HG03103 (cell line): ENCODE results near the gene AGT.
"Not testable (repeated sequence)": the region's sequence is repeated elsewhere in the genome, so short reads cannot be mapped to it uniquely, and the experiment has no call there.

Experiments
- ATAC-seq: cut with Tn5 transposase; IDR thresholded peaks from one replicate; pipeline ENCODE4 v1.9.1; 2021; ENCODE audit warnings: low read depth; ENCODE audit not compliant: unreplicated experiment

AGT gene

GRCh38 chr1:230694464-230694863 is 19.5 kb downstream of the AGT start:
- no peak for ATAC-seq

GRCh38 chr1:230693777-230694176 is 20.1 kb downstream of the AGT start:
- no peak for ATAC-seq

DNA sequence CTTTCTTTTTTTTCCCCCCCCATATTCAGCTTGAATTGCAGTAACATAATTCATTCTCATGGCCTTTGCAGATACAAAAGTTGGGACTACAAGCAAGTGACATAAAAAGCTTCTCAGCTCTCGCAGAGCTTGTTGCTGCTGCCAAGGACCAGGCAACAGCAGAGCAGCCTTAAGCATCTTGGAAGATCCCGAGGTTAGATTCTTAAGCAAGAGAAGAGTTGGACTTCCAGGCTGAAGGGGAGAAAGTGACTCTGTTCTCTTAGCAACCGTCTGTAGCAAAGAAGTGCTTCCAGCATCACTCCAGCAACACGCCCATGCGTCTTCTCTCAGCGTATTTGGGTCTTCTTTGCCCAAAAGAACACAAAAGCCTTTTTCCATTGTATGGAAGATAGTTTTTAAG is 20.7 kb downstream of the AGT start:
- ATAC-seq, result no peak

DNA sequence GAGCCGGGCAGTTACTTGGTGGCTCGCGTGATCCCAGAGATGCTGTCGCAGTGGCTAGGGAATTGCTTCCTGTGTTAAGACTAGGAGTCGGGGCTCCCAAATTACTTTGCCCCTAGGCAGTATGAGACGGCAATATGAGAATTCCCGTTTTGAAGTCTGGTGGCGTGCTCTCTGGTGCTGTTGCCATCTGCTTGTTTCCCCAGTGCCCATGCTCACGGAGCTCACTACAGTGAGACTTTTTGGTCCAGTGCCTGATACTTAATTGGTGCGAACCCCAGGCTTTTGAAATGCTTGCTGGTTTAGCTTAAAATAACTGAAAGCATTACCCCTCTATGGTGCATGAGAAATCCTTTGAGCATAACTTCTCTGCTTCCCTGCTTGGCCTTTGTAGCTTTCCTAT is 22.3 kb downstream of the AGT start:
- no peak for ATAC-seq

GRCh38 chr1:230690101-230690500 is 23.8 kb downstream of the AGT start:
- no peak for ATAC-seq

DNA sequence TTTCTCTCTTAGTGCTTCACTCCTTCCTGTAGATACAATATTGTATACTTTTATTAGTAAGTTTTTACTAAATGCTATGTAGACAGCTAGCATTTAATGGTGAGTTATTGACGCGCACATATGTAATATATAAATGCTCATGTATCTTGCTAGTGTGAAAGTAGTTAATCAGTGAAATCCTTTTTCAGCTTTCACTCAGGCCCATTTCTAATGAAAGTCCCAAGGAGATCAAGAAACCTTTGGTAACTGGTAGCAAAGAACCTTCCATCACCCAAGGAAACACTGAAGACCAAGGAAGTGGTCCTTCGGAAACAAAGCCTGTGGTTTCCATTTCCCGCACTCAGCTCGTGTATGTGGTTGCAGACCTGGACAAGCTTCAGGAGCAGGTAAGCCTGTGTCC is 27.2 kb downstream of the AGT start:
- no peak for ATAC-seq

- ATAC-seq, result no peak
These were observed 28.9 kb downstream of the AGT start for GRCh38 chr1:230684998-230685397.

DNA sequence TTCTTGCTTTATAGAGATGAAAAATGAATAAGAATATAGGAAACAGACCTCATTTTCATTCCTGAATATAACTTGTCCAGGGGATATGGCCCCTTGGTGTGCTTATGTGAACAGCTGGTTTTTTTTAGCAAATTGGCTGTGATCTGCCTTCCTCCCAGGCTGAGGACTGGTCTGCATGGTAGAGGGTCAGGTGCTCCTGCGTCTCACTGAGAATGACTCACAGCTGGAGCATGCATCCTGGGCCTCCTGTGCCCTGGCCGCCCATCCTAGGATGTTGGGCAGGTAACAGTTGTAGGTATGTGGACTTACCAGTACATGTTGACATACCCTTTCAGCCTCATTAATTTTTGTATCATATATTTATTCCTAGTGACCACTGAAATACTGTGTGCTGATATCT is 29.8 kb downstream of the AGT start:
- ATAC-seq, result no peak

DNA sequence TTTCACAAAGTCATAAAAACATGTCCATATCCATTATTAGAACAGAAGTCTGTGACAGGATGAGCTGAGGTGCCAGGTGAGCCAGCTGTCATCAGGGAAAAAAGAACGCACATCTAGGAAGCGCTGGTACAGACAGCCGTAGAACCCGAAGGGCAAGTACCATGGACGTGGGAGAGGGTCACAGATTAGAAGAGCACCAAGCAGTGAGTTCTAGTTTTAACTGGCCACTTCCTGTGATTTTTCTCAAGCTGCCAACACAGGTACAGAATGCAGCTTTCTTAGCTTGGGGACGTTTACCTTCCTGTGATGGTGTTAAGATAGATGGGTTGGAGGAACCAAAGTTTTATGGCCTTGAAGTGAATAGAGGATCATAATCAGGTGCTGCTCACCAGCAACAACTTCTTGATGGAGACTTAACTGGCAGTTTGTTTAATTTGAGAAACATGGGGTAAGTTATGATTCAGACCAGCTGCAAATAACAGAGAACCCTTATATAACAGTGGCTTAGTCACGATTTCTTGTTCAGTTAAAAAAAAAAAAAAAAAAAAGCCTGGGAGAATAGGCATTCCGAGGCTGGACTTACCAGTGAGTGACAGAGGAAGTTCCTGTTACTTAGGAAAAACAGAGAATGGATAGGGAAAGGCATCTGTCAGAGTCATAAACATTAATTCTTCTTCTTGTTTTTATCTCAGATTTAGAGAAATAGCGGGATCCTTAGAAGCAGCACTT is 30.9 kb downstream of the AGT start:
- ATAC-seq, result no peak

DNA sequence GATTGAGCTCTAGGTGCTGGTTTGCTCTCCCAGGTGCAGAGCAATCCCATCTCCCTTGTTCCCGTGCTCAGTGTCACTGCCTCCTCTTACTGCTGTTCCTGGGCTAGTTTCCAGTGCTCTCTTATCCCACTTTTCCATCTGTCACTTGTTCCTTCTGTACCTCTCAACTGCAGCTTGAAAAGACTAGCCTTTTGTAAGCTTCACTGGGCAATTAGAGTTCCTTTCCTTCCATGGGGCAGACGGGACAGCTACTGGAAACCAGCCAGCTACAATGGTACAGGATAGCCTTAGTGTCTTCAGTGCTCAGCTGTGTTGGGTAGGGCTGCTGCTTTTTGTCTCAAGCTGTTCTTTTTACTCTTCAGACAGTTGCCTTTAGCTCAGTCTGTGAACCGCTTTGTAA is 31.6 kb downstream of the AGT start:
- ATAC-seq, result no peak

DNA sequence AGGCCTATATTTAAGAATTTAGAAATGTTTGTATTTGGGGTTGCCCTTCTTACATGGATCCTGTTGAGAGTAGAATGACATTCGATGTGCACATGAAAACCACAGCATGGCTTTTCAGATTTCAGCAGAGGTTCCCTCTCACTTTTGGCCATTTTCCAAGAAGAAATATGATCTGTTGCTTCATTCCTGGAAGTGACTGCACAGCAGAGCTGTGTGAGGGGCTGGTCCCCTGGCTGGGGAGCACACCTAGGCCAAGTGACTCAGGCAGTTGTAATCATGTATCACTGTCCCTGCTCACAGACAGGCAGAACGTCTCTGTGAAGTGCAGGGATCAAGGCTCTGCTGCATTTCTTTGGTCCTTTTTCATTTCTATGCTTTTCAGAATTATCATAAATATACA is 32.3 kb downstream of the AGT start:
- no peak for ATAC-seq

- no peak for ATAC-seq
These were observed 33.5 kb downstream of the AGT start for GRCh38 chr1:230680300-230681025.

- no peak for ATAC-seq
These were observed 34.1 kb downstream of the AGT start for GRCh38 chr1:230679825-230680224.

GRCh38 chr1:230679192-230679591 is 34.7 kb downstream of the AGT start:
- no peak for ATAC-seq

DNA sequence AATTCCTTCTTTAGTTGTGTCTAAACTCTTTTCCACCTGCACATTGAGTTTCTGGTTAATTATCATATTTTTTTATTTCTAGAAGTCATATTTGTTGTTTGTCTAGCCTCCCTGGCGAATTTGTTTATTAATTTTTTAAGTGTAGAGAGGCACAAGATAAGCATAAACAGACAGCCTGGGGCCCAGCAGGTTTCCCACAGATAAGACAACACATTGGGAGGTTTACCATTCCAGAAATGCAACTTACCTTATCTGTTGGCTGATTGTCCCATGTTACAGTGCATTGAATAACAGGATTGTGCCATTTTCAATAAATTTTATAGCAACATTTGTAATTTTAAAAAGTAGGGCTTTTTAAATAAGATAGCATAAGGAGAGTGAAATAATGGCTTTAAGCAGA is 36.7 kb downstream of the AGT start:
- no peak for ATAC-seq

DNA sequence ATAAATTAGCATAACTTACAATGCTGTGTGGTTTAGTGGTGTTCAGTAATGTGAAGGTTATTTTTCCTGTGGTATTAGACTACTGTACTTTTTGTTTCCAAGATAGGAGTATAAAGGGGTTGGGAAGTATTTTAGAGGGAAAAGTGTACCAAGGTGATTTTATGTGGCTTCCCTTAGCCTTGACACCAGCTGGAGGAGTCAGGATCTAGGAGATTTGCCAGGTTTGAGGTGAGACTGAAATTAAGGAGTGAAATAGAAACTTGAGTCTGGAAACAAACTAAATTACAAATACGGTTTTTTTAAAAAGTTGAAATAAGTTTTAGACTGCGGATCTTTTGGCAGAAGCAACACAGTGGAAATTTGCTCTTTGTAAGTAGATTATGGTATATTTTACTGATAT is 39.3 kb downstream of the AGT start:
- no peak for ATAC-seq

DNA sequence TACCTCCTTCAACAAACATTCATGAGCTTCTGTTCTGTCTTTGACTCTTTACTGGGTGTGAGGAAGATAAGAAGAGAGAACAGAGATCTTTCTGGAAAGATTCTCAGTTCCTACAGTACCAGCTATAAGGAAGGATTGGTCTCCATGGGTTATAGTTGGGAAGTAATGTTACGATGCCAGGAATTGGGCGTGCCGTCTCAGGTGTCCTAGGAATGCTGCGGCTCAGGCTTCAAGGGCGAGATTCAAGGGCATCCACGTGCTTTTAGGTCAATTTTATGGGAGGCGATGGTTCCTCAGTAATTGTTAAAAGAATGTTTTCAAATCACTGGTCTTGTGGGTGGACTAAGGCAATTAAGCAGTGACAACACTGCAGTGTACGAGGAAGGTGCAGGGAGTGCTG is 44.4 kb downstream of the AGT start:
- no peak for ATAC-seq

DNA sequence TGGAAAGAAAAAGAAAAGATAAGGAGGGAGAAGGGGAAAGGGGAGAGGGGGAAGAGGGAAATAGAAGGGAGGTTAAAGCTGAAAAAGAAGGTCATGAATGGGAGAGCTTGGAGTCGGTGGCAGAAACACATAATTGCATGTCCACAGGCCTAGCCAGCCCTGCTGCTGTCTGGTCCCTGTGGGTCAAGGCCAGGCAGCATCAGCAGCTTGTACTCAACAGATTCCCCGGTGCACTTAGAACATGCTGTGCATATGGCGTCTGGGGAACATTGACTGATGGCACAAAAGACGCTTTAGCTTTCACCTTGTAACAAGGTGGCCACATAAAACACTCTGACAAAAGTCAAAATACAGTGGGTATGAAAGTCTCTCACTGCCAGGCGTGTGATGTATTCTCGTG is 45.7 kb downstream of the AGT start:
- ATAC-seq, result no peak

GRCh38 chr1:230661976-230662375 is 51.9 kb downstream of the AGT start:
- no peak for ATAC-seq

DNA sequence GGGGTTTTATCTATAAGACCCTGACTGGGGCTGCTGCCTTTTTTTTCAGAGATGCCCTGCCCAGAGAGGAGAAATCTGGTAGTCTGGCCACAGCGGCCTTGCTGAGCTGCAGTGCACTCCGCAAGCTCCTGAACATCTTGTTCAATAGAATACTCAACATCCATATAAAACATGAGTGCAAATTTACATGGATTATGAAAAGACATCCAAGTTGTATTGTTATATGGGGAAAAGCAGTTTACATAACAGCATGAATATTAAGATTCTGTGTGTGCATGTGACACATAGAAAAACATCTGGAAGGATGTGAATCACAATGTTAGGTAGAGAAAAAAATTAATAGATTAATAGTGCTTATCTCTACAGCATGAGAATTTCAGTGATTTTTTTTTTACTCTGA is 55.2 kb downstream of the AGT start:
- ATAC-seq, result no peak

GRCh38 chr1:230658103-230658502 is 55.8 kb downstream of the AGT start:
- not testable (repeated sequence) for ATAC-seq

DNA sequence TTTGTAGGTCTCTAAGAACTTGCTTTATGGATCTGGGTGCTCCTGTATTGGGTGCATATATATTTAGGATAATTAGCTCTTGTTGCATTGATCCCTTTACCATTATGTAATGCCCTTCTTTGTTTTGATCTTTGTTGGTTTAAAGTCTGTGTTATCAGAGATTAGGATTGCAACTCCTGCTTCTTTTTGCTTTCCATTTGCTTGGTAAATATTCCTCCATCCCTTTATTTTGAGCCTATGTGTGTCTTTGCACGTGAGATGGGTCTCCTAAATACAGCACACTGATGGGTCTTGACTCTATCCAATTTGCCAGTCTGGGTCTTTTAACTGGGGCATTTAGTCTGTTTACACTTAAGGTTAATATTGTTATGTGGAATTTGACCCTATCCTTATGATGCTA is 57.2 kb downstream of the AGT start:
- ATAC-seq, result not testable (repeated sequence)
